ENCODE measurements around the gene CMIP.

Gene CMIP

DNA sequence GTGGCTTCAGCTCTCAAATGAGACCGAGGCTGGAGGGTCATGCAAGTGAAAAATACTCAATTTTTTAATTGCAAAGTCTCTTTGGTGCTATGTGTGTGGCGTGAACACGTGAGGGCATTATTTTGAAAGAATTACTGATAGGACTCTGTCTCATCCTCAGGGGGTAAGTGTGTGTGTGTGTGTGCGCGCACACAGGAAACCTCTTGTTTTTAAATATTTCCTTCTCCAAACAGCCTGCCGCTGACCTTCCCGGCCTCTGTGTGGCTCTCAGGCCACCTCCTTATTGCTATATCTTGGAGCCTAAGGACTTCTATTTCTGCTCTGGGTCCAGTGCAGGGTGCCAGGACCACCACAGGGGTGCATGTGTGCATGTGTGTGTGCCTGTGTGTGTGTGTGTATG is 99.7 kb downstream of the CMIP start:
- TF ChIP-seq, protein P1, sequence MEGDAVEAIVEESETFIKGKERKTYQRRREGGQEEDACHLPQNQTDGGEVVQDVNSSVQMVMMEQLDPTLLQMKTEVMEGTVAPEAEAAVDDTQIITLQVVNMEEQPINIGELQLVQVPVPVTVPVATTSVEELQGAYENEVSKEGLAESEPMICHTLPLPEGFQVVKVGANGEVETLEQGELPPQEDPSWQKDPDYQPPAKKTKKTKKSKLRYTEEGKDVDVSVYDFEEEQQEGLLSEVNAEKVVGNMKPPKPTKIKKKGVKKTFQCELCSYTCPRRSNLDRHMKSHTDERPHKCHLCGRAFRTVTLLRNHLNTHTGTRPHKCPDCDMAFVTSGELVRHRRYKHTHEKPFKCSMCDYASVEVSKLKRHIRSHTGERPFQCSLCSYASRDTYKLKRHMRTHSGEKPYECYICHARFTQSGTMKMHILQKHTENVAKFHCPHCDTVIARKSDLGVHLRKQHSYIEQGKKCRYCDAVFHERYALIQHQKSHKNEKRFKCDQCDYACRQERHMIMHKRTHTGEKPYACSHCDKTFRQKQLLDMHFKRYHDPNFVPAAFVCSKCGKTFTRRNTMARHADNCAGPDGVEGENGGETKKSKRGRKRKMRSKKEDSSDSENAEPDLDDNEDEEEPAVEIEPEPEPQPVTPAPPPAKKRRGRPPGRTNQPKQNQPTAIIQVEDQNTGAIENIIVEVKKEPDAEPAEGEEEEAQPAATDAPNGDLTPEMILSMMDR (IDR thresholded peaks at IDR 0.05; ENCODE audit: unreplicated experiment in 3 of 3) = no peak
- Mint-ChIP-seq H3K9me3 (no peaks in the 10 kb centered on the region), H3K27me3 (ENCODE audit: low read depth) (no peaks in the 10 kb centered on the region), H3K4me3 (no peak overlapping the region), H3K27ac (peak overlapping the region in 1 of 3 experiments; percentile 7), H3K36me3 (ENCODE audit: low read depth) (no peaks in the 10 kb centered on the region), H3K4me1 (peaks cover 66% of the 10 kb centered on the region)

DNA sequence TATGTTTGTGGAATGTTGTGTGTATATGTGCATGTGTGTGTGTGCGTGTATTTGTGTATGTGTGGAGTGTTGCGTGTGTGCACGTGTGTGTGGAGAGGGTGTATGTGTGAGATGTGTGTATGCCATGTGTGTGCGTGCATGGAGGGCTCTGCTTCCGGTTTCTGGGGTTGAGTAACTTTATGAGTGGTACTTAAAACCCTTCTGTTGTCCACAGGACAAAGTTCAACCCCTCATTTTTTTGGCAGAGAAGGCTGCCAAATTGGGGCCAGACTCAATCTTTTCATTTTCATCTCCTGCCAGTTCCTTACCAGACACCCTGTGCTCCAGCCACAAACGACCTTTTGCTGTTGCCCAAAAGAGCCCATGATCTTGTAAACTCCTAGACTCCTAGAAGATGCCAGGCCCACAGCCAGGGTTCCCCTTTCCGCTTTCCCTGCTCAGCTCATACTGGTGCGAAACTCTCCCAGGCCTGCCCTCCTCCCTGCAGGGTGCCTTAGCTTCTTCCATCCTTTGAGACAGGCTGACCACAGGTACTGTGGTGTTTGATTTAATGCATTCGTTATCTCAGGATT is 100.2 kb downstream of the CMIP start:
- H3K27ac Mint-ChIP-seq = peak overlapping the region in 2 of 3 experiments; percentile 7 to 20
- H3K4me3 Mint-ChIP-seq = no peak overlapping the region
- H3K4me1 Mint-ChIP-seq = peaks cover 61% of the 10 kb centered on the region
- H3K9me3 Mint-ChIP-seq = no peaks in the 10 kb centered on the region
- no peaks in the 10 kb centered on the region for H3K36me3 Mint-ChIP-seq (ENCODE audit: low read depth)
- H3K27me3 Mint-ChIP-seq (ENCODE audit: low read depth) = no peaks in the 10 kb centered on the region
- TF ChIP-seq, protein P1 (IDR thresholded peaks at IDR 0.05; ENCODE audit: unreplicated experiment in 3 of 3) = no peak

DNA sequence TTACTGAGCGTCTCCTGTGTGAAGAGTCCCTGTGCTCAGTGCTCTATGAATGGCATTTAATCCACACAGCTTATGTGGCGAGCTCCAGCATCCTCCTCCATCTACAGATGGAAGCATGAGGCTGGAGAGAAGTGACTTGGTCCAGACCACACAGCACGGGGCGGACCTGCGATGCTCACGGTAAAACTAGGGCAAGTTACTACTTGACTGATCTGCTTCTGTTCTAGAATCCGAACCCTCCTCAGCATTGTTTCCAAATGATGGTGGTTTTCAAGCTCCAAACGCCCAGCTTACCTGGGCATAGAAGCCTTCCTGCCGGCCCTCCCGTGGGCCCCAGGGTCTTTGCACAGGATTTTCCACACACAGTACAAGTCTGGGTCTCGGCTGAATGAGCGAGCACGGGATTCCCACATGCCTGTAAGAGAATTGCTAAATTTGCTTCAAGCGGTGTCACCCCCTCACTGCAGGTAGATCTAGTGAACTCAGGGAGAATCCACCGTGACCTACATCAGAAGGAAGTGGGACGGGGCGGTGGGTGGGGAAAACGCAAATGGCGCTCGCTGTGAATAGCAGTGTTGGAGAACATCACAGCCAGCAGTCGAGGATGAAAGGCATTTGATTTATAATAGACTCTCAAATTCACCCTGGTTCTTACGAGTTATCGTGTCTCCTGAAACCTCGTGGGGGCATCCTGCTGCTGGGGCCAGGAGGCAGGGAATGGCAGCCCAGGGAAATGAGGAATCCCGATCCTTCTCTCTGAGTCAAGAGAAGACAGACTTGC is 101.1 kb downstream of the CMIP start:
- no peaks in the 10 kb centered on the region for H3K36me3 Mint-ChIP-seq (ENCODE audit: low read depth)
- no peaks in the 10 kb centered on the region for H3K9me3 Mint-ChIP-seq
- no peaks in the 10 kb centered on the region for H3K27me3 Mint-ChIP-seq (ENCODE audit: low read depth)
- H3K4me3 Mint-ChIP-seq = no peak overlapping the region
- TF ChIP-seq, protein P1 (IDR thresholded peaks at IDR 0.05; ENCODE audit: unreplicated experiment in 3 of 3) = no peak
- H3K27ac Mint-ChIP-seq = peak overlapping the region; percentile 7 to 60 (median 49)
- H3K4me1 Mint-ChIP-seq = peaks cover 60% of the 10 kb centered on the region

DNA sequence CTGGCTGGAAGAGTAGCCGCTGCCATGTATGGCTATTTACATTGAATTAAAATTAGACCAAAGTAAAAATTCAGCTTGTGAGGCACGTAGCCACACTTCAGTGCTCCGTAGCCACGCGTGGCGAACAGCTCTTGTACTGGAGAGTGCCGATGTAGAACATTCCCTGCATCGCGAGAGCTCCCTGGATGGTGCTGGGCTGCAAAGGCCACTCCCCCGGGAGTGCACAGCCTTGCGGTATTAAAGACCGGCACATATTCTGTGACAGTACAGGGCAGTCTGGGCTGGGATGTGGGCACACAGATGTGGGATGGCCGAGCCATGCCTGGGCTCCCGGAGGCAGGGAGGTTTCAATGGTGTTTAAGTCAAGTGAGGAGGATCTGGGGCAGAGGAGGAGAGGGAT is 102.2 kb downstream of the CMIP start:
- Mint-ChIP-seq H3K4me1 (peaks cover 58% of the 10 kb centered on the region), H3K9me3 (no peaks in the 10 kb centered on the region), H3K36me3 (ENCODE audit: low read depth) (no peaks in the 10 kb centered on the region), H3K27ac (peak overlapping the region; percentile 9 to 77 (median 60)), H3K4me3 (peak overlapping the region in 1 of 3 experiments; percentile 26), H3K27me3 (ENCODE audit: low read depth) (no peaks in the 10 kb centered on the region)
- TF ChIP-seq, protein P1 (IDR thresholded peaks at IDR 0.05; ENCODE audit: unreplicated experiment in 3 of 3) = no peak

DNA sequence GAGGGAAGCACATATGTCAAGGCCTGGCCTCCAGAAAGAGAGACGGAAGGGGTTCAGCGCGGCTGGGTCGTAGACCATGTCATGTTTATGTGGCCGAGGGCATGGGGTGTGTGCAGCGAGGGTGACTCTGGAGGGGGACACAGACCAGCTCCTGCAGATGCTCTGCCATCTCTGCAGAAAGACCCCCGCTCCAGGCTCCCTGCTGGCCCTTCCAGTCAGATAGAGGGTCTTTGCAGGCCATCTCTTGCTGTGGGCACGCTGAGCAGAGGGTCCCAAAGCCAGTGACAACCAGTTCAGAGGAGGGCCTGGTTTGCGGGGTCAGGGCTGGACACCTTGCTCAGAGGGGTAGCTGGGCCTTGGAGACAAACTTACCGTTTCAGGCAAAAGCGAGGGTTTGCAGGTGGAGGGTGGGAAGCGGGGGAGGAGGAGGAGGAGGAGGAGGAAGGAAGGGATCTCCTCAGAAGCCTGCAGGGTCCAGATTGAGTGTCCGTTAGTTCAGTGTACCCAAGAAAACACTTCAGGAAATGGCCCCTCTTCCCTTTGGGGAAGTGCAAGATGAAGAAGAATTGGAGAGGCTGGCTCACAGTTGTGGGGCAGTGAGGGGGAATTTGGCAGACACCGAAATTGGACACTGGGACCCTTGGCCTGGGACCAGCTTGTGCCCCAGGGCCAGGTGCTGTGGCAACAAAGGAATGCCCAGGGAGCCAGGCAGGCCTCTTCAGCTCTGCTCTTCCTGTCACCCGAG is 102.8 kb downstream of the CMIP start:
- no peaks in the 10 kb centered on the region for H3K27me3 Mint-ChIP-seq (ENCODE audit: low read depth)
- H3K27ac Mint-ChIP-seq = peak overlapping the region; percentile 9 to 77 (median 60)
- no peaks in the 10 kb centered on the region for H3K36me3 Mint-ChIP-seq (ENCODE audit: low read depth)
- no peaks in the 10 kb centered on the region for H3K9me3 Mint-ChIP-seq
- no peak overlapping the region for H3K4me3 Mint-ChIP-seq
- TF ChIP-seq, protein P1 (IDR thresholded peaks at IDR 0.05; ENCODE audit: unreplicated experiment in 3 of 3) = no peak
- H3K4me1 Mint-ChIP-seq = peaks cover 55% of the 10 kb centered on the region
